Body of pancreas (tissue), 4 donors: ENCODE results near the gene GATA2.

ENCODE experiments used
- CTCF ChIP-seq, 7 experiments: fragments of 450-650 bp in 4 of 7; fragments of 200-600 bp in 3 of 7; sonication (generic) in 3 of 7; IDR thresholded peaks; one replicate each; pipeline ENCODE4 v1.5.1; 2016 to 2019; ENCODE audit warnings: antibody characterized with exemption in 7 of 7
- POLR2A ChIP-seq, 3 donors: fragments of 450-650 bp; IDR thresholded peaks; one replicate each; pipeline ENCODE4 v1.6.1; 2016; ENCODE audit warnings: antibody characterized with exemption in 3 of 3, mild to moderate bottlenecking in 2 of 3

GRCh38 chr3:128452678-128453275, 40.2 kb downstream of the GATA2 start:
- no peak for TF ChIP-seq CTCF (IDR thresholded peaks at IDR 0.05)
- TF ChIP-seq POLR2A (IDR thresholded peaks at IDR 0.05): no peak
